GM21360 (cell line): Measurements from ENCODE around the gene KRTAP4-9.
"Not testable (repeated sequence)": the region's sequence is repeated elsewhere in the genome, so short reads cannot be mapped to it uniquely, and the experiment has no call there.

Source experiments
- ATAC-seq: cut with Tn5 transposase; IDR thresholded peaks from one replicate; pipeline ENCODE4 v1.9.1; 2021; ENCODE audit warnings: mild to moderate bottlenecking, moderate library complexity; ENCODE audit not compliant: unreplicated experiment

The KRTAP4-9 gene

GRCh38 chr17:41105347-41105746, at the start of gene KRTAP4-9:
Gene KRTAP4-9, plus strand, starts transcription at chr17:41105389. Its CDS starts 0 bp downstream, at chr17:41105389.
- ATAC-seq, result not testable (repeated sequence)

GRCh38 chr17:41057547-41057946, 47.6 kb upstream of the KRTAP4-9 start:
- no peak for ATAC-seq

GRCh38 chr17:41058741-41059140, 46.4 kb upstream of the KRTAP4-9 start:
- no peak for ATAC-seq

GRCh38 chr17:41059276-41060051, 45.7 kb upstream of the KRTAP4-9 start:
- ATAC-seq, result not testable (repeated sequence)

GRCh38 chr17:41060052-41060604, 45.1 kb upstream of the KRTAP4-9 start, which contains the start of gene KRTAP2-3:
Gene KRTAP2-3, minus strand, starts transcription at chr17:41060114. Its CDS starts 64 bp downstream, at chr17:41060050.
- no peak for ATAC-seq

- ATAC-seq, result no peak
Measured at GRCh38 chr17:41061964-41062363, 43.2 kb upstream of the KRTAP4-9 start.

- ATAC-seq, result no peak
Measured at GRCh38 chr17:41063449-41063848, 41.7 kb upstream of the KRTAP4-9 start.

GRCh38 chr17:41064301-41064700, 40.9 kb upstream of the KRTAP4-9 start:
- ATAC-seq, result no peak

- ATAC-seq, result not testable (repeated sequence)
Measured at GRCh38 chr17:41065016-41065689, 40.0 kb upstream of the KRTAP4-9 start.

- ATAC-seq, result no peak
Measured at GRCh38 chr17:41065829-41066624, 39.2 kb upstream of the KRTAP4-9 start, which contains the start of gene KRTAP2-4. Gene KRTAP2-4, minus strand, starts transcription at chr17:41065879. Its CDS starts 34 bp downstream, at chr17:41065845.

- ATAC-seq, result no peak
Measured at GRCh38 chr17:41067281-41067680, 37.9 kb upstream of the KRTAP4-9 start.

GRCh38 chr17:41069031-41069430, 36.2 kb upstream of the KRTAP4-9 start:
- ATAC-seq, result no peak

GRCh38 chr17:41071606-41072360, 33.4 kb upstream of the KRTAP4-9 start:
- no peak for ATAC-seq

- ATAC-seq, result no peak
Measured at GRCh38 chr17:41073676-41074075, 31.5 kb upstream of the KRTAP4-9 start.

- ATAC-seq, result no peak
Measured at GRCh38 chr17:41076788-41077187, 28.4 kb upstream of the KRTAP4-9 start.

GRCh38 chr17:41082626-41083025, 22.6 kb upstream of the KRTAP4-9 start:
- ATAC-seq, result no peak

- ATAC-seq, result not testable (repeated sequence)
Measured at GRCh38 chr17:41083427-41083826, 21.8 kb upstream of the KRTAP4-9 start.

- ATAC-seq, result not testable (repeated sequence)
Measured at GRCh38 chr17:41084100-41084856, 20.9 kb upstream of the KRTAP4-9 start, which contains the start of gene KRTAP4-7. Gene KRTAP4-7, plus strand, starts transcription at chr17:41084150. Its CDS starts 57 bp downstream, at chr17:41084207.

- not testable (repeated sequence) for ATAC-seq
Measured at GRCh38 chr17:41088760-41089352, 16.3 kb upstream of the KRTAP4-9 start.
